ENCODE data around the gene NCK2. TPM values are rescaled to one million over a fixed set of nuclear protein-coding genes. Genes with fewer than 3 reads are reported as not detected.

NCK2 gene
- total RNA-seq, 1 donor from 2014 or later: 40.2 TPM

- DNase-seq (ENCODE audit: low read depth, low spot score): no peak
Observed at GRCh38 chr2:105734762-105735538, 9.8 kb upstream of the NCK2 start.

GRCh38 chr2:105736145-105736544 is 8.6 kb upstream of the NCK2 start:
- no peak for DNase-seq (ENCODE audit: low read depth, low spot score)

GRCh38 chr2:105737980-105738657 is 6.6 kb upstream of the NCK2 start:
- DNase-seq (ENCODE audit: low read depth, low spot score): no peak

GRCh38 chr2:105738658-105739241 is 6.0 kb upstream of the NCK2 start:
- no peak for DNase-seq (ENCODE audit: low read depth, low spot score)

- DNase-seq (ENCODE audit: low read depth, low spot score): no peak
Observed at GRCh38 chr2:105739426-105739825, 5.3 kb upstream of the NCK2 start.

GRCh38 chr2:105739944-105740530 is 4.7 kb upstream of the NCK2 start:
- DNase-seq (ENCODE audit: low read depth, low spot score): no peak

- no peak for DNase-seq (ENCODE audit: low read depth, low spot score)
Observed at GRCh38 chr2:105741174-105741573, 3.5 kb upstream of the NCK2 start.

- no peak for DNase-seq (ENCODE audit: low read depth, low spot score)
Observed at GRCh38 chr2:105741617-105742016, 3.1 kb upstream of the NCK2 start.

- no peak for DNase-seq (ENCODE audit: low read depth, low spot score)
Observed at GRCh38 chr2:105744091-105744908, 412 bp upstream of the NCK2 start.

GRCh38 chr2:105746177-105747080 is 1.7 kb downstream of the NCK2 start:
- DNase-seq (ENCODE audit: low read depth, low spot score): no peak

GRCh38 chr2:105747254-105747894 is 2.7 kb downstream of the NCK2 start:
- no peak for DNase-seq (ENCODE audit: low read depth, low spot score)

- no peak for DNase-seq (ENCODE audit: low read depth, low spot score)
Observed at GRCh38 chr2:105747991-105748390, 3.3 kb downstream of the NCK2 start.

- DNase-seq (ENCODE audit: low read depth, low spot score): no peak
Observed at GRCh38 chr2:105748566-105748965, 3.9 kb downstream of the NCK2 start.

- no peak for DNase-seq (ENCODE audit: low read depth, low spot score)
Observed at GRCh38 chr2:105749583-105750400, 5.1 kb downstream of the NCK2 start.

GRCh38 chr2:105750735-105751134 is 6.0 kb downstream of the NCK2 start:
- no peak for DNase-seq (ENCODE audit: low read depth, low spot score)

- DNase-seq (ENCODE audit: low read depth, low spot score): no peak
Observed at GRCh38 chr2:105751272-105751671, 6.6 kb downstream of the NCK2 start.

GRCh38 chr2:105752691-105753358 is 8.1 kb downstream of the NCK2 start:
- DNase-seq (ENCODE audit: low read depth, low spot score): no peak

GRCh38 chr2:105753380-105753779 is 8.7 kb downstream of the NCK2 start:
- DNase-seq (ENCODE audit: low read depth, low spot score): no peak

Measured in pulmonary artery endothelial cell (primary cell).